HL-60 (cell line): ENCODE results near the gene ALMS1.

Experiments
- CTCF ChIP-seq: IDR thresholded peaks from one replicate; pipeline ENCODE4 v1.5.1; 2011; ENCODE audit warnings: low read length, control low read depth, inconsistent platforms; ENCODE audit not compliant: insufficient read depth
- GABPA ChIP-seq: IDR thresholded peaks from 2 replicates; pipeline ENCODE4 v1.6.1; 2012; ENCODE audit warnings: low read depth
- POLR2AphosphoS5 ChIP-seq: IDR thresholded peaks from 2 replicates; pipeline ENCODE4 v1.6.1; 2012; ENCODE audit warnings: low read depth
- REST ChIP-seq: IDR thresholded peaks from 2 replicates; pipeline ENCODE4 v1.6.1; 2012; ENCODE audit warnings: low read depth; ENCODE audit not compliant: insufficient replicate concordance
- SPI1 ChIP-seq: IDR thresholded peaks from 2 replicates; pipeline ENCODE4 v1.6.1; 2012; ENCODE audit warnings: low read depth, mild to moderate bottlenecking, borderline replicate concordance

GRCh38 chr2:73418343-73418742, 32.7 kb downstream of the ALMS1 start:
- TF ChIP-seq CTCF (no peak), POLR2AphosphoS5 (no peak), GABPA (no peak), REST (no peak), SPI1 (no peak)
